SW480 (cell line): ENCODE measurements around the gene ITPK1.

Source experiments
- DNase-seq: peaks from one replicate; pipeline ENCODE4 v3.0.0-alpha.2; 2016; ENCODE audit warnings: low spot score

The ITPK1 gene

DNA sequence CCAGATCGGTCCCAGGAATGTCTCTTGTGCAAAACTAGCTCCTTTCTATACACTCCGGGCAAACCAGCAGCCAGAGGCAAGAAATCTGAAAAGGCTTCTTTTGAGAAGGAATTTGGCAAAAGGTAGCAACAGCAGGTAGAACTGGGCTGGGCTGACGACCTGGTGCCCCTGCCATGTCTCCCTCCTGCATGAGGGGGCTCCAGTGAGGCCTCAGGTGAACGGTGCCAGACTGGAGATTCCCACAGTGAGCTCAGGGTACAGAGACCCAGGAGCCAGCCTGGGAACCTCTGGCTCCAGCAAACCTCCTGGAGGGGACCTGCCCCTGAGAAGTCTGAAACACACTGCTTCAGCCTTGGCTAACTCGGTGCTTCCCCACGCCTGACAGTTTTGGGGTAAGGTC lies 10.8 kb downstream of the ITPK1 start:
- DNase-seq, result peak; percentile 18

DNA sequence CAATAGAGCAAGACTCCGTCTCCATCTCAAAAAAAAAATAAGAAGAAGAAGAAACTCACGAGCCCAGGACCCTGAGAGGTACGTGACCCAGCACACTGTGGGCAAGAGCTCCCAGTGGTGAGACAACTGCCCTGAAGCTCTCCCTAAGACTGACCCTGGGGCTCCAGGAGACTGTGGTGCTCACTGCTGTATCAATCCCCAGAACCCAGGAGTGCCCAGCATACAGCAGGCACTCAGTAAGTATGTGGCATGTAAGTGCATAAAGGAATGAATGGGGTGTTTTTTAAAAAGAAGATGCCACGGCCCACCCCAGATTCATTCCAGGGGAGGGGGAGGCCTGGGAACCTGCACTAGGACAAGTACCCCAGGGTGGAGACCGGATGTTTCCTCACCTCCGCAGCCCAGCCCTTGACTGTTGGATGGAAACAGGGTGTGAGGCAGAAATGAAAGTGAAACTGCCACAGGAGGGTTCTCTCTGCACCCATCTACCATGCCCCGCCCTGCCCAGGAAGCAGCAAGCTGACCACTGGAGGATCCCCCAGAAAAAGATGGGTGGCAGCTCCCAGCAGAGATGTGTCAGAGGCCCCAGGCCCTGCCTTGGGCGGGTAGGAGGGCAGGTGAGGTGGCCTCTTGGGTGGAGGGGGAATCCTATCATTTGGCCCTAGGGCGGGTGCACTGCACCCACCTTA lies 12.2 kb downstream of the ITPK1 start:
- peak; percentile 91 for DNase-seq

DNA sequence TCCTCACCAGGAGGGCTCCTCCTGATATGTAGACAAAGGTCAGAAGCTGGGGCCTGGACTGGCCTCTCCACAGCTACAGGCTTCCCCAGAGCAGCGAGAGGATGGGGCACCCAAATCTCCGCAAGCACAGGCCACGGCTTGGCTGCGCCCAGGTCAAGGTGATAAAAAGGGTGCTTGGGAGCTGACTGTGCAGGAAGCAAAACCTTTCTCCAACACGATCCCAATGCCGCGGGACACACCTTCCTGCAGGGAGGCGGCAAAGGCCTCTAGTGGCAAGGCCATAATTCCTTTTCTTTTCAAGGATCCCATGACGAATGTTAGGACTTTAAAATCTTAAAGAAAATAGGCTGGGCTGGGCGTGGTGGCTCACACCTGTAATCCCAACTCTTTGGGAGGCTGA lies 13.6 kb downstream of the ITPK1 start:
- DNase-seq, result no peak

DNA sequence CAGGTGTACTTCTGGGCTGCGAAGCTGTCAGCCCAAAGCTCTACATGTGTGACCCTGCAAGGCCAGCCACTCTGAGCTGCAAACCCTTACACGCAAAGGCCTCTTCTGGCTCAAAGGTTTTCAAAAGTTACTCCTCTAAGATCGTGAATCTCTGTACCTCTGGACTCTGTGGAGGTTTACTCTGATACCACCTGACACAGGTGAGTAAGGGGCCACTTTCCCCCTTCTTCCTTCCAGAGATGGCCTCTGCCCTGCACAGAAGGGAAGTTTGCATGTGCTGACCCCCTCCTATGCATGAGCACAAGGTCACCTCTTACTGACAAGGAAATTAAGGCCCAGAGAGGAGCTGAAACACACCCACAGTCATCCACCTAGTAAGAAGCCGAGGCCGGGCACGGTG lies 14.5 kb downstream of the ITPK1 start:
- no peak for DNase-seq

DNA sequence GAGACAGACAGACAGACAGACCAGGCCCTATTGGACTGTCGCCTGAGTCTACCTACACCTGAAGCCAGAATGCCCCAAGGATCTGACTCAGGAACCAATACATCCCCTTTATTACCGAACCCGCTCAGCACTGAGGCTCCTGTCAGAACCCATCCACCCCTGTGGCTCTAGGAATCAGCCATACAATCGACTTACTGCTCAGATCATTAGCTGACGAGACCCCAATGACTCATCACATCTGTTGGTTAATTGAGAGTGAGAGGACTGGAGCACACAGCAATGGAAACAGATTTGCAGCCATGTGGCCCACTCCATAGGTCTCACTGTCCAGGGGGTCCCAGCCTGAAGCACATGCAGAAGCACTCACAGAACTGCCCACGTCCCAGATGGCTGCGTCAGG lies 15.2 kb downstream of the ITPK1 start:
- no peak for DNase-seq

DNA sequence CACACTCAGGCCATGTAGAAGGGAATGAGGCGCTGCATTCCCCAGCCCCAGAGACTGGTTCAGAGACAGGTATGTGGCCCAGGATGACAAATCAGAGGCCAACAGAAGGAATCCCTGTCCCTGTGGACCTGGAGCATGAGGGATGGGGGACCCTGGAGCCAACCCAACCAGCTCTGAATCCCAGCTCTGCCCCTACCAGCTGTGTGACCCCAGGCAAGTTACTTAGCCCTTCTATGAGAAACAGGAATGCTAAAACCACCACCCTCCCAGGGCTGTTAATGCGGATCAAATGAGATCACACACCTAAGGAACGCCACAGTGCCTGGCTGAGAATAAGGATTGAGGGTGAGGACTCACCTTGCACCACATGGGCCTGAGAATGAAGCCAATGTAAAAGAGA lies 15.6 kb downstream of the ITPK1 start:
- DNase-seq, result no peak

DNA sequence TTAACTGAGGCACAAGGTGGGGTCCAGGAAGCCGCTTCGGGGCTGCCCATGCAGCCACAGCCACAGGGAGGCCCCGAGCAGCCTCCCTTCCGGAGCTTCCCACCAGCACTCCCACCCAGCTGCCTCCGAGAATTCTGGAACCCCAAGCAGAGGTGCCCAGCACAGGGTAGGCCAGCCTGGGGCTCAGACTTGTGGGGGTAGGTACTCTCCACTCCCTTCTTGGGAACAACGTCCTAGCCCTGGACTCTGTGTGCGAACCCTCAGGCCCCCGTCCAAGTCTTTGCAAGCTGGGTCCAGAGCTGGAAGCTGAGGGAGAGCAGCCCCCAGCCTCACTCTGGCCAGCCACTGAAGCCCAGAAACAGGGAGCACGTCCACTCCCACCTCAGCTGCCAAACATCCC lies 16.1 kb downstream of the ITPK1 start:
- DNase-seq, result no peak

DNA sequence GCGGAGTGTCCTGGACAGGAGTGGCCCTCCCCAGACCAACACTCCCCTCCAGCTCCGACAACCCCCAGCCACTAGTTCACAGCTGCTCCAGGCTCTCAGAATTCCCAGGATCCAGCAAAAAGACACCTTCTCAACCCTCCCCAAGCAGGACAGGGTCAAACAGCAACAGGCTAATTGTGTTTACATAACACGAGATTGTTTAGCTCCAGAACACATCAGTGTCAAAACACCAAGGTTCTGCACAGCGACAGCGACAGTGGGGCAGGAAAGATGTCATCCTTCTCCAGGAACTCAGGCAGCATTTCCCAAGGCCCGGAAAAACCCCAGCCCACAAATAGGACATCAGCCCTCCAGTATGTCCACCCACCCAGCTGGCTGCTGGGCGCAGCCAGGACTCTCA lies 16.5 kb downstream of the ITPK1 start:
- no peak for DNase-seq

DNA sequence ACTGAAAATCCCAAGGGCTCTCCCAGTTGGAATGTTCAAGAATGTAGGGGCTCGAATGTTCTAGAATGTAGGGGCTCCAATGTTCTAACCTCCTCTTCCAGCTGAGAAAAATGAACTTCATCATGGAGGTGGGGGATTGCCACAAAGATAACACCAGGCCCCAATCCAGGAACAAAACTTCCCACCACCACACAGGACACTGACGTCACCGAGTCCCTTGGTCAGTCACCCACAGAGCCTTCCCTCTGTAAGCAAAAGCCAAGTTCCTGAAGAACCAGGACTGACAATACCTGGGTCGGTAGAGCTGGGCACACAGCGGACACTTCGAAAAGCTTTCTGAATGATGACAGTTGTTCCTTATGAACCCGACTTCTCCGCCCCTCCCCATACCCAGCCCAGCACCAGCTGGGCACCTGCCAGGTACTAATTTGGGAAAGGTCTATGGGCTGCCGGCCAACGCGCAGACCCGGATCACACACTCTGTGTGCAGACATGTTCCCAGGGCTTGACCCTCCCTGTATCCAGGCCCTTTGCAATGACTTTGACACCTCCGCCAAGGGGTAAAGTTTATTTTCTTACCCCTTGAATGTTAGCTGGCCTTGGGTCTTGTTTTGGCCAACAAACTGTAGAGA lies 18.9 kb downstream of the ITPK1 start:
- DNase-seq, result no peak

DNA sequence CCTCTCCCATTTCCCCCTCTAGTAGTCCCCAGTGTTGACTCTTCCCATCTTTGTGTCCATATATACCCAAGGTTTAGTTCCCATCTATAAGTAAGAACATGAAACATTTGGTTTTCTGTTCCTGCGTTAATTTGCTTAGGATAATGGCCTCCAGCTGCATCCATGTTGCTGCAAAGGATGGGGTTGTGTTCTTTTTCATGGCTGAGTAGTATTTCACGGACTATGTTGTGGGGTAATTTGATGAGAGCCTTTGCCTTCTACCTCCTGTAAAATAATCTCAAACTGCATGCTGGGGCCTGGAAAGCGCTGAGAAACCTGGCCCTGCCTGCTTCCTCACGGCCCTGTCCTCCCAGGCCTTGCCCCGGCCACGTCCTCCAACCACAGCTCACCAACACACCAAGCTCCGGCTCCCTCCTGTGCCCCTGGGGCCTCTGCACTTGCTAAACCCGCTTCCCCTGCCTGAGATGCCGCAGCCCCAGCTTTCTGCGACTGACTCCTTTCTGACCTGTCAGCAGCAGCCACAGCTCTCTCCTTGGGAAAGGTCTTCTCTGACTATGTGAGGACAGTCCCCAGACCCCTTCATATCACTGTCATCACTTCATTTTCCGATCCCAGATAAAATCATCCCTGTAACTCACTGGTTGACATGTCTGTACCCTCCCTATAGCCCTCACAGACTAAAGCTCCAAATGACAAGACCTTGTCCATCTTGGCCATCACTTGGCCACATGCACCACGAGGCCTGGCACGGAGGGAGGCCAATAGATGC lies 19.8 kb downstream of the ITPK1 start:
- no peak for DNase-seq

DNA sequence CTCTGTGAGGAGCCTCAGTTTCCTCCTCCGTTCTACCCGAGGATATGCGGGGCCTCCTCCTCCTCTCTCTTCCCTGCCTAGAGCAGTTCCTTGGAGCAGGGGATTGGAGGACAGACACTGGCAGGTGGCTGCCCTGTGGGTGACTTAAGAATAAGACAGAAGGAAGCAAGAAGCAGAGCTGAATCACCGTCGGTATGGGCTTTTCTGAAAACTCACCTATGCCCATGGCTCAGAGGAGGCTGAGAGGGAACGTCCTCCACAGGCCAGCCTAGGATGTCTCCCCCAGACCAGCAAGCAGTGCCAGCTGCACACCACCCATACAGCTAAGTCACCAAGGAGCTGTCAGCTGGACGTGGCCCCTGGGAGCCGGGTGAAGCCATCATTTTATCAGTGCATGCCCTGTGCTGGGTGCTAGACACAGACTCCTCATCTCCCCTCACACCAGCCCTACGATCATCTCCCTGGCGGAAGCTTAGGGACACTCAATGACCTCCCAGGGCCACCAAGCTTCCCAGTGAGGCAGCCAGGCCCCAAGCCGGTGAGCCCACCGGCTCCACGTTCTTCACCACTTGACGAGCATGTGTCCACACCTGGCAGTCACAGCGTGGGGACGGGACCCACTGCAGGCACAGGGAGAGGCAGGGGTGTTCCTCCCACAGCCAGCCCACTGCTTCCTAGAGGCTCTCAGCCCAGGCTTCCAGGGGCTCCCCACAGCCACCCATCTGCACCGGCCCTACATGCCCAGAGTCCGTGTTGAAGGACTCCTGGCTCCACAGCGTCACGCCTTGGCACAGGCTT lies 21.4 kb downstream of the ITPK1 start:
- no peak for DNase-seq

DNA sequence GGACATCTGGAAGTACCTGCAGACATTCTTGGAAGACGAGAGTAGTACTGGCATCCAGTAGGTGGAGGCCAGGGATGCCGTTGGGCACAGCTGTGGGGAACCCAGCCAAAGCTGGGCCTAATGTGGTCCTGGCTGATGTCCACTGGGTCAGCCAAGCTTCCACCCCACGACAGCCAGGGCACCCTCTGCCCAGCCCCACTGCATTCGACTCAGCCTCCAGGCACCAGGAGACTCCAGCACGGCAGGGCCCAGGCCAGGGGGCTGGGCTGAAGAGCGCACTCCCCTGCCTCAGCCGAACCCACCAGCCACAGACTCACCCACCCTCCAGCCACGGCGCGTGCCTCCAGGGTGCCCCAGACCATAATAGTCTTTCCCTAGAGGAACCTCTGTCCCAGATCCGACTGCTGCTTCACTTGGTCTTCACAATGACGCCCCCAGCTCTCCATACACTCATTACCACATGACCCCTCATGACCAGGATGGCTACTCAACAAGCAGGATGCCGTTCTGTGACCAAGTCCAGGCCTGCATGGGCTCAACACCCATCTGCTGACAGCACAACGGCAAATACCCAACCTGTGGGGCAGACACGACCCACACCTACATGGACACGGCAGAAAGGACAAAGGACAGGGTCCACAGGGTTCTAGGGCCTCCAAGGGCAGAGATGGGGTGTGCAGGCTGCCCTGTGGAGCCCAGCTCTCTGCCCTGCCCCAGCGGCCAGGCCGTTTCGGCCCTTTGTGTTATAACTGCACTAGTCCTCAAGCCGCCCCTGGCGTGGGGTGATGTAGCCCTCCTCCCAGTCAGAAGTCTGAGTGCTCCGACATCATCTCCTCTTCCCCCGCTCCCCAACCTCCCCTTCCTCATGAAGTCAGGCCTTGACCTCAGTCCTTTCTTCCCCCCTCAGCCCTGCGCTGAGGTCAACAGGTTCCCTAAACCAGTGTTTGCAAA lies 22.8 kb downstream of the ITPK1 start:
- no peak for DNase-seq

DNA sequence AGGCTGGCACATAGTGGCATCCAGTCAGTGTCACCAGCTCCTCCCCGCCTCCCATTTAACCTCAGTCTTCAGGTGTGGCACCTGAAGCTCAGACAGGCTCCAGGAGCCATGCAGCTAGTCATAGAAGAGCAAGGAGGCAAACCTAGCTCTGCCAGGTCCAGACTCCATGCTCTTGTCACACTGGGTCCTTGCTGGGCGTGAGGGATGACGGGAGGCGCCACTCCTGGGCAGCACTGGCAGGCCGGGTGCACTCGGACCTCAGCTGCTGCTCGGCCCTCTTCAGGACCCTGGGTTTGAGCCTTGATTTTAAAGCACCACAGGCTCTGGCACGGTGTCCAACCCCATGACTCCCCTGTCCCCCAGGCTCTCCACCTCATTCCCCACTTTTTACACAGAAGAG lies 24.1 kb downstream of the ITPK1 start:
- no peak for DNase-seq

DNA sequence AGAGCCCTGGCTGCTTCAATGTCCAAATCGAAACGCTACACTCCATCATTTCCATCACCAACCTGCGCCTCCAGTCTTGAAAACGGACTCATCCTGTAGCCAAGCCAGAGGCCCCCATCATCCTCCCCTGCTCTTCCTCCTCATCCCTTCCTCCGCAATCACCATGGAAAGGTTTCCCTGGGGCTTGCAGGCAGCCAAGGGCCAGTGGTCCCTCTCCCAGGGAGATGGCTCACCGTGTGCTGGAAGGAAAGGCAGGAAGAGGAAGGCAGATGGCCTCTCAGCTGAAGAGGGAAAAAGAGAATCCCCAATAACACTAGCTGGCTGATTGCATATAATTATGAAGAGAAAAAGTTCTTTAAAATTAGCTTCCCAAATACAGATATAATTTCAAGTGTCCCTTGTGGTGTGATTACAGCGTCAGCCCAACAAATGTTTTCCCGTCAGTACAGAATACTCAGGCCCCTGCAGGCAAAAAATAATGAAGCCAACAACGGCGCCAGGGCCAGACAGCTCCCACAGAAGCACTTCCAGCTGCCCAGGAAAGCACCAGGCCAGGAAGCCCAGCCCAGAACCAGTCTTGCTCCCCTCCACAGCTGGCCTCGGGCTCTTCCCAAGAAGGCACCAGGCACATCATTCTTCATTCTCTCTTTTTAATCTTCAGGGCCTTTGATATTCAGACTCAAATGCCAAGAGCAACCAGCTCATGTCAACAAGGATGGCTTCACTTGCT lies 24.7 kb downstream of the ITPK1 start:
- DNase-seq, result no peak

DNA sequence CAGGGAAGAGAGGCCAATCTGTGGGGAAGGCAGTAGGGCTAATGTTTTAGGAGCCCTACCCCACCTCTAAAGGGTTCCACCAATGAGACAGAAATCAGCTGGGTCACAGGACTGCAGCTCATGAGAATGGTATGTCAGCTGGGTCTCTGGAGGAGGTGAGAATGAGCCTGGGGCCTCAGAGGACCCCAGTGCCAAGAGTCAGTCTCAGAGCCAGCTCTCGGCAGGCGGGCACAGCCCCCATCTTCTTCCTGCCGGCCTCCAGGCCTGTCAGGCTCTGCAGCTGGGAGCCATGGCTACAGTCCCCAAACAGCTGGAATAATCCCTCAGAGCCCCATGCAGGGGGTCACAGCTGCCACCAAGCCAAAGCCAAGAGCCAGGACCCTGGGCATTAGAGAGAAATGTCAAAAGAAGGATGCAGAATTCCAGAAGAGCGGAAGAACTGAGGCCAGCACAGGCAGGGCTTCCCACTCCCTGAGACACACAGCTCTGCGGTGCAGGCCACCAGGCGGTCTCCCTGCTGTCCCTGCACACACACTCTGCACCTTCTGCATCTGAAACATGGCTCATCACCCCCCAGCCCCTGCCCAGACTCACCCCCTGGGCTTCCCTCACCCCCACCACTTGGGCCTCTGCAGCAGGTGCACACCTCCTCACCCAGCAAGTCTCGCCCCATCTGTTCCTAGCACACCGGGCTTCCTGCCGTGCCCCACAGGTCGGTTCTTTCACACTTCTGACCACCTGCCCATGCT lies 26.0 kb downstream of the ITPK1 start:
- DNase-seq, result no peak

DNA sequence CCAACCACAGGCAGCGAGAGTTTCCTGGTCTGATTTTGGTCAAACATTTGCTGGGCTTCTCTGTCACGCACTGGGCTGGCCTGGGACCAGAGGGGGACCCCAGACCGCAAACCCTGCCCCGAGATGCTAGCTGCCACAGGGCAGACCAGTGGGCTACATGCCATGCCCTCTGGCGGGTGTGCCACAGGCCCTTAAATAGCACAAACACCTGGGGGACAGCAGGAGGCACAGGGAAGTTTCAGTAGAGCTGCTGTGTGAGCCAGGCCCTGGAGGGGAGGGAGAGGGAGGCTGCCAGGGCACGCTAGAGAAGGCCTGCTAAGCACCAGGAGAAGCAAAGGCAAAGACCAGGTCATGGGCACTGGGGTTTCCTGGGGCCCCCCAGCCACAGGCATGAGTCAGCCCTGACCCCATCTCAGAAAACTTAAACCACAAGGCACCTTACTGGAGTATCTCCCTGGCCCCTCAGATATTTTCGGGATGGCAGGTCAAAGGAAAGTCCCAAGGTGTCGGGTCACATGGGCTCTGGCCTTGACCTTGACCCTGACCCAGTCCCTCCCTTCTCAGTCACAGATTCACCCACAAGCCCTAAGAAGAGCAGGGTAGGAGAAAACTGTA lies 29.2 kb downstream of the ITPK1 start:
- no peak for DNase-seq

DNA sequence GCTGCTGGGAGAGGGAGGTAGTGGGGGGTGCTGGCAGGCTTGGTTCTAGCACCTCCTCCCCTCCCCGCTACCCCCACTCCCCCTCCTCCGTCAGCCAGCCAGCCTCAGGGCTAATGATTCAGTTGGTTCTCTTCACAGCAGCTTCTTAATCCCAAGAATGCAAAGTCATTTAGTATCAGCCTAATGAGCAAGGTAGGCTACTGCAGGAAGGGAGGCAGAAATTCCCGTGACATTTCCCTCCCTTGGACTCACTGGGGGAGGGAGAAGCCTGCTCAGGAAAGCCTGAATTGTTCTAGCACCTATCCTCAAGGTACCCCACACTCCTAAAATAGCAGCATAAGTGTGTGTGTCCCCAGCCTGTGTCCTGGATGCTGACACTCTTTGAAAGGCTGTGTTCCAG lies 29.8 kb downstream of the ITPK1 start:
- no peak for DNase-seq

DNA sequence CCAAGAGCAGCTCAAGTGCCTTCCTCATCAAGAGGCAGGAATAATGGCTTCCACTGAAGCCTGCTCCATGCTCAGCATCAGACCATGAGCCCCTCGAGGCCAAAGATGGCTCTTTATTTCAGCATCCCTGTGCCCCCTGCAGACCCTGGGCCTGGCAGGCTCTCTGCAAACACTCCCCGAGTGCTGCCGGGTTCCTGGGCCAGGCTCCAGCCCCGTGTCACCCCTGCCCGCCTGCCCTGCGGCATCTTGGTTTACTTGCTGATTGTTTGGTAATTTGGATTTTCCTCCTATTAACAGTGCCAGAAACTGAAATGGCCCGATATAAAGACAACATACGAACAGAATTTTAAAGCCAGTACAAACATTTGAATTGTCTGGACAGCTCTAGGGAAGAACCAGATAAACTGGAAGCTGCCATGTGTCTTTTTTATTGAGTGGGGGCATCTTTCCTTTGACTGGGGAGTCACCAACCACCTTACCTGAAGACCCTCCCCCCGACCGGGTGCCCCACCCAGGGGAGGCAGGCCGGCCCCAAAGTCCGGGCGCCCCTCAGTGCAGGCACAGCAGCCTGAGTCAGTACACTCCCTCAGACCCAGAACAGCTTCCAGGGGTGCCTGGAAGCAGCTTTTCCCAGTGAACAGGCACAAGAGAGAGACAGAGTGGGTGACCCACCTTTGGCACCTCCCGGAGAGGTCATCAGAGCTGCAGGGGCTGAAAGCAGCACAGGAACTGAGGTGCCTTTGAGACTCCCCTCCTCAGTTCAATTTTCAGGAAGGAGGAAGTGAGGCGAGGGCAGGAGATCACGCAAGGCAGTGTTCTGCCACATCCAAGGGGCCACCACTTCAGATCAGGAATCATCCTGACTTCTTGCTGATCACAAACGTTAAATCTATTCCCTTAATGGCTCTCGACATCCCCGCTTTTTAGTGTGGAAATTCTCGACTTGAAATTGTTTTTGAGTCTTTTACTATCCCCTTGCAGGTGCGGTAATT lies 30.6 kb downstream of the ITPK1 start:
- no peak for DNase-seq
